Activated naive CD4-positive, alpha-beta T cell treated with Interleukin-2 at 50 U/mL for 16 hours (primary cell): ENCODE measurements around the gene FNIP2.

Experiments used
- DNase-seq: peaks from one replicate; pipeline ENCODE4 v3.0.0-alpha.2; 2020

The FNIP2 gene

GRCh38 chr4:158763462-158763861 lies 5.4 kb upstream of the FNIP2 start:
- no peak for DNase-seq

GRCh38 chr4:158766434-158767044 lies 2.3 kb upstream of the FNIP2 start:
- no peak for DNase-seq

GRCh38 chr4:158767451-158767850 lies 1.4 kb upstream of the FNIP2 start:
- no peak for DNase-seq

- peak; percentile 45 for DNase-seq
Measured at GRCh38 chr4:158769175-158769921, 522 bp downstream of the FNIP2 start.

GRCh38 chr4:158770671-158771070 lies 1.8 kb downstream of the FNIP2 start:
- no peak for DNase-seq

- DNase-seq: no peak
Measured at GRCh38 chr4:158771776-158772175, 3.0 kb downstream of the FNIP2 start.

GRCh38 chr4:158775091-158775651 lies 6.3 kb downstream of the FNIP2 start:
- no peak for DNase-seq

GRCh38 chr4:158776106-158776505 lies 7.3 kb downstream of the FNIP2 start:
- no peak for DNase-seq

GRCh38 chr4:158777423-158778155 lies 8.8 kb downstream of the FNIP2 start:
- DNase-seq: no peak

- no peak for DNase-seq
Measured at GRCh38 chr4:158778156-158778711, 9.4 kb downstream of the FNIP2 start.

- DNase-seq: no peak
Measured at GRCh38 chr4:158778712-158779111, 9.9 kb downstream of the FNIP2 start.

- no peak for DNase-seq
Measured at GRCh38 chr4:158781963-158782362, 13.1 kb downstream of the FNIP2 start.

GRCh38 chr4:158782551-158783360 lies 13.9 kb downstream of the FNIP2 start:
- DNase-seq: no peak

GRCh38 chr4:158783785-158784184 lies 15.0 kb downstream of the FNIP2 start:
- no peak for DNase-seq

GRCh38 chr4:158785718-158786117 lies 16.9 kb downstream of the FNIP2 start:
- no peak for DNase-seq

- DNase-seq: no peak
Measured at GRCh38 chr4:158786121-158786601, 17.3 kb downstream of the FNIP2 start.

GRCh38 chr4:158786955-158787354 lies 18.1 kb downstream of the FNIP2 start:
- no peak for DNase-seq

GRCh38 chr4:158787709-158788475 lies 19.1 kb downstream of the FNIP2 start:
- DNase-seq: no peak

GRCh38 chr4:158788516-158788915 lies 19.7 kb downstream of the FNIP2 start:
- DNase-seq: no peak

- DNase-seq: no peak
Measured at GRCh38 chr4:158789853-158790252, 21.0 kb downstream of the FNIP2 start.

GRCh38 chr4:158793021-158793420 lies 24.2 kb downstream of the FNIP2 start:
- DNase-seq: no peak
